GM12878 (cell line): ENCODE results near the gene ARHGEF7. TPM values are rescaled to one million over a fixed set of nuclear protein-coding genes. Genes with fewer than 3 reads are reported as not detected.
"Not testable (repeated sequence)": the region's sequence is repeated elsewhere in the genome, so short reads cannot be mapped to it uniquely, and the experiment has no call there.

Experiments used
- ATAC-seq: fragments of 200-7000 bp; cut with Tn5 transposase; 3 replicates; pipeline ENCODE4 v1.9.1; 2020; ENCODE audit warnings: mild to moderate bottlenecking, moderate library complexity
- BruUV-seq: library from RNA; stranded (reverse); fragments of 400-500 nt; replicated peaks from 2 replicates; lab custom pipeline; 2021; lab: Mats Ljungman, UMichigan
- CTCF ChIA-PET: fragments of 300-600 bp; sonication (Branson Sonifier 250); formaldehyde crosslinking; extraction: SDS; loops from one replicate; lab custom pipeline; 2021; ENCODE audit warnings: inconsistent platforms; lab: Yijun Ruan, JAX
- POLR2A ChIA-PET: fragments of 350-600 bp; formaldehyde crosslinking; extraction: SDS; loops from one replicate; lab custom pipeline; 2021; ENCODE audit warnings: inconsistent platforms; lab: Charles Lee
- RAD21 ChIA-PET: fragments of 300-600 bp; sonication (Branson Sonifier 250); formaldehyde crosslinking; loops from one replicate; lab custom pipeline; 2023; ENCODE audit warnings: antibody characterized with exemption; ENCODE audit not compliant: unreplicated experiment; lab: Charles Lee
- SMC1A ChIA-PET: fragments of 300-600 bp; sonication (Branson Sonifier 250); formaldehyde crosslinking; loops from one replicate; lab custom pipeline; 2023; ENCODE audit not compliant: unreplicated experiment, uncharacterized antibody; lab: Charles Lee
- DNase-seq: peaks from one replicate; pipeline ENCODE4 v3.0.0-alpha.2; 2011; ENCODE audit warnings: low read depth, low spot score
- FAIRE-seq: peaks from 3 replicates; lab custom pipeline; 2011; peaks lifted over from hg19 to GRCh38; lab: Jason Lieb, UNC
- H2AFZ ChIP-seq: 2 replicates; pipeline ENCODE4 v1.6.0; 2011; ENCODE audit warnings: low read depth, low read length, control low read depth; ENCODE audit not compliant: control insufficient read depth
- H3K27ac ChIP-seq: 2 replicates; pipeline ENCODE4 v1.5.1; 2011; ENCODE audit warnings: control low read depth; ENCODE audit not compliant: control insufficient read depth, insufficient read depth
- H3K27me3 ChIP-seq, 2 experiments: replicated peaks in 1 of 2; 2 replicates each; pipeline versions ENCODE4 v1.6.0 to v1.6.1; 2011; ENCODE audit warnings: low read length in 1 of 2; ENCODE audit not compliant: control insufficient read depth in 2 of 2, insufficient read depth in 2 of 2
- H3K36me3 ChIP-seq, 2 experiments: 2 replicates each; pipeline ENCODE4 v1.5.1; 2011; ENCODE audit warnings: low read length in 1 of 2; ENCODE audit not compliant: control insufficient read depth in 2 of 2, insufficient read depth in 2 of 2
- H3K4me1 ChIP-seq: 2 replicates; pipeline ENCODE4 v1.6.1; 2011; ENCODE audit warnings: mild to moderate bottlenecking, low read length, moderate library complexity, mixed read lengths; ENCODE audit not compliant: control insufficient read depth, insufficient read depth
- H3K4me2 ChIP-seq: 2 replicates; pipeline ENCODE4 v1.6.0; 2011; ENCODE audit warnings: control low read depth; ENCODE audit not compliant: control insufficient read depth, insufficient read depth
- H3K4me3 ChIP-seq: fragments of 200-600 bp; sonication (generic); 2 replicates; pipeline ENCODE4 v1.5.1; 2016
- H3K79me2 ChIP-seq: 2 replicates; pipeline ENCODE4 v1.6.0; 2011; ENCODE audit warnings: low read length; ENCODE audit not compliant: control insufficient read depth, insufficient read depth
- H3K9ac ChIP-seq: 2 replicates; pipeline ENCODE4 v1.8.0; 2011; ENCODE audit warnings: low read length, control low read depth, mixed read lengths; ENCODE audit not compliant: control insufficient read depth, insufficient read depth
- H3K9me3 ChIP-seq: replicated peaks from 3 replicates; pipeline ENCODE4 v1.5.1; 2011; ENCODE audit warnings: mild to moderate bottlenecking, low read length; ENCODE audit not compliant: control insufficient read depth, insufficient read depth
- H4K20me1 ChIP-seq: 2 replicates; pipeline ENCODE4 v1.6.0; 2011; ENCODE audit not compliant: control insufficient read depth, insufficient read depth
- EED ChIP-seq: sonication (generic); IDR thresholded peaks from 2 replicates; pipeline ENCODE4 v1.6.1; 2016; ENCODE audit warnings: antibody characterized with exemption, low read depth
- IKZF1 ChIP-seq: fragments of 450-650 bp; conservative IDR thresholded peaks from 2 replicates; pipeline ENCODE4 v1.6.1; 2017; ENCODE audit warnings: antibody characterized with exemption, mild to moderate bottlenecking
- SKIL ChIP-seq: fragments of 450-650 bp; IDR thresholded peaks from 2 replicates; pipeline ENCODE4 v1.6.1; 2017; ENCODE audit warnings: mild to moderate bottlenecking, low read depth, inconsistent platforms; ENCODE audit not compliant: poor library complexity, severe bottlenecking
- WGBS: methylation state at CpG from one replicate; pipeline ENCODE4 v1.1.6; 2016; ENCODE audit warnings: low lambda C conversion rate; ENCODE audit not compliant: insufficient replicate concordance, insufficient coverage; ENCODE audit errors: missing lambda C conversion rate; 5-methylcytosine and 5-hydroxymethylcytosine counted together
- in situ Hi-C: fragments of 300-500 bp; cut with MboI; formaldehyde crosslinking; loops from 9 replicates; pipeline ENCODE4 v1.14.3; 2018; ENCODE audit warnings: mixed read lengths
- intact Hi-C: fragments of 100-400 bp; cut with micrococcal nuclease; formaldehyde crosslinking; loops from one replicate; pipeline ENCODE4 v1.14.2; 2022; ENCODE audit not compliant: unreplicated experiment
- polyA plus RNA-seq, 11 experiments: library from polyadenylated mRNA; depleted of rRNA in 4 of 11; unstranded in 6 of 11; stranded (reverse) in 5 of 11; fragments of >200 nt; fragmentation: Nextera tagmentation in 4 of 11; fragmentation: Illumina TruSeq in 1 of 11; extraction: Ambion mirVana in 4 of 11; extraction: Trizol in 1 of 11; gene quantifications; 1 replicate in 1 of 11; 2 replicates in 10 of 11; pipeline versions ENCODE4 v1.2.1 to v1.2.3, GENCODE V29; 2011 to 2016; ENCODE audit warnings: inconsistent platforms in 2 of 11, missing spikeins in 2 of 11, low read depth in 1 of 11
- total RNA-seq, 4 experiments: library from RNA; depleted of rRNA in 3 of 4; stranded (reverse); fragments of >200 nt in 3 of 4; fragmentation: Illumina TruSeq in 1 of 4; extraction: Trizol in 1 of 4; gene quantifications; 2 replicates each; pipeline versions ENCODE4 v1.2.1 to v1.2.3, GENCODE V29; 2013 to 2021

ARHGEF7 gene
- total and polyA plus RNA-seq, 10 of the 15 experiments (the other 5 are each of a cell fraction or from before 2014, with no cell fraction given): 4.7 to 65.5 (median 36.6) TPM

- H3K4me1 ChIP-seq: peaks cover 40% of the 10 kb centered on the region
- no peak overlapping the region; the same call in 1 of the 2 replicates for H3K27ac ChIP-seq
- BruUV-seq: no TSS peak
- ChIA-PET POLR2A (interaction anchor here (1.0 kb wide), 1 partner anchor 15 kb away, joined by 3 read pairs; no protein-coding TSS in a partner anchor), CTCF (interaction anchor here (1.0 to 4.1 kb wide), 4 partner anchors 10 to 120 kb away, joined by 3 to 20 read pairs (median 4); no protein-coding TSS in a partner anchor), SMC1A (interaction anchor here (0.7 to 10.0 kb wide), 7 partner anchors 8 to 119 kb away, joined by 3 to 99 read pairs (median 7); no protein-coding TSS in a partner anchor), RAD21 (interaction anchor here (2.6 to 6.0 kb wide), 2 partner anchors 15 to 31 kb away, joined by 10 to 36 read pairs; no protein-coding TSS in a partner anchor)
- no peaks in the 10 kb centered on the region; the same call in 1 of the 2 replicates for H4K20me1 ChIP-seq
- H3K27me3 ChIP-seq: no peaks in the 10 kb centered on the region
- H2AFZ ChIP-seq: no peak overlapping the region
- in situ Hi-C loops: no loop called here
- peak overlapping the region; percentile 67 for H3K4me3 ChIP-seq
- ATAC-seq (no peak), FAIRE-seq (no peak), DNase-seq (no peak)
- intact Hi-C loops: loop anchor here (10.0 kb wide), 1 partner anchor 473 kb away; the partner anchor contains the start of gene ING1
- H3K9me3 ChIP-seq: peaks cover 2% of the 10 kb centered on the region; the same call in 2 of the 3 replicates
- peak overlapping the region; percentile 95 for H3K4me2 ChIP-seq
- peaks cover 92% of the 10 kb centered on the region for H3K79me2 ChIP-seq
- H3K36me3 ChIP-seq: peaks cover 0 to 1% of the 10 kb centered on the region in 2 experiments; a peak in 2 of 4 replicates
- 74% methylated on average over 11 of the region's 11 CpGs for WGBS
- TF ChIP-seq EED: peak; percentile 50; the same call in 1 of the 2 replicates
- TF ChIP-seq SKIL: no peak
- peak; percentile 26; the same call in 1 of the 2 replicates for TF ChIP-seq IKZF1
- H3K9ac ChIP-seq: peak overlapping the region; percentile 24; the same call in 1 of the 2 replicates
These were observed 72.9 kb downstream of the ARHGEF7 start for GRCh38 chr13:111187960-111188541.

GRCh38 chr13:111189064-111189505 lies 74.0 kb downstream of the ARHGEF7 start:
- H3K36me3 ChIP-seq, ATAC-seq, DNase-seq, H3K9ac ChIP-seq, H3K9me3 ChIP-seq, H4K20me1 ChIP-seq, H3K4me3 ChIP-seq, H3K27me3 ChIP-seq, H3K4me2 ChIP-seq, POLR2A ChIA-PET, FAIRE-seq, H2AFZ ChIP-seq, in situ Hi-C loops, BruUV-seq, H3K27ac ChIP-seq: not testable (repeated sequence)
- 97% methylated on average over 12 of the region's 12 CpGs for WGBS
- SMC1A ChIA-PET: interaction anchor here (0.7 to 10.0 kb wide), 7 partner anchors 9 to 44 kb away, joined by 3 to 99 read pairs (median 7); no protein-coding TSS in a partner anchor
- H3K4me1 ChIP-seq: peaks cover 36% of the 10 kb centered on the region
- RAD21 ChIA-PET: interaction anchor here (0.8 to 0.9 kb wide), 2 partner anchors 27 to 32 kb away, joined by 3 to 4 read pairs; no protein-coding TSS in a partner anchor
- peaks cover 91% of the 10 kb centered on the region for H3K79me2 ChIP-seq
- intact Hi-C loops: loop anchor here (10.0 kb wide), 1 partner anchor 474 kb away; the partner anchor contains the start of gene ING1
- CTCF ChIA-PET: interaction anchor here (0.9 to 4.1 kb wide), 4 partner anchors 9 to 121 kb away, joined by 3 to 20 read pairs (median 6); no protein-coding TSS in a partner anchor

DNA sequence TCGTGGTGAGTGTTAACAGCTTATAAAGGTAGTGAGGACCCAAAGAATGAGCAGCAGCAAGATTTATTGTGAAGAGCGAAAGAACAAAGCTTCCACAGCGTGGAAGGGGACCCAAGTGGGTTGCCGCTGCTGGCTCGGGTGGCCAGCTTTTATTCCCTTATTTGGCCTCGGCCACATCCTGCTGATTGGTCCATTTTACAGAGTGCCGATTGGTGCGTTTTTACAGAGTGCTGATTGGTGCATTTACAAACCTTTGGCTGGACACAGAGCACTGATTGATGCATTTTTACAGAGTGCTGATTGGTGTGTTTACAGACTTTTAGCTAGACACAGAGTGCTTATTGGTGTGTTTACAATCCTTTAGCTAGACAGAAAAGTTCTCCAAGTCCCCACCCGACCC lies 74.4 kb downstream of the ARHGEF7 start:
- BruUV-seq, H3K27ac ChIP-seq, ATAC-seq, H2AFZ ChIP-seq, FAIRE-seq, H3K9ac ChIP-seq, H3K4me2 ChIP-seq, H3K27me3 ChIP-seq, H3K36me3 ChIP-seq, in situ Hi-C loops, DNase-seq, H3K9me3 ChIP-seq, H4K20me1 ChIP-seq, H3K4me3 ChIP-seq: not testable (repeated sequence)
- SMC1A ChIA-PET: interaction anchor here (2.1 to 10.0 kb wide), 5 partner anchors 9 to 33 kb away, joined by 5 to 99 read pairs (median 7); no protein-coding TSS in a partner anchor
- RAD21 ChIA-PET: interaction anchor here (0.8 to 0.9 kb wide), 3 partner anchors 27 to 32 kb away, joined by 3 to 4 read pairs (median 3); no protein-coding TSS in a partner anchor
- CTCF ChIA-PET: interaction anchor here (0.9 to 4.1 kb wide), 4 partner anchors 9 to 121 kb away, joined by 3 to 20 read pairs (median 6); no protein-coding TSS in a partner anchor
- WGBS: 90% methylated on average over 9 of the region's 9 CpGs
- POLR2A ChIA-PET: interaction anchor here (1.0 kb wide), 1 partner anchor 13 kb away, joined by 3 read pairs; no protein-coding TSS in a partner anchor
- intact Hi-C loops: loop anchor here (10.0 kb wide), 1 partner anchor 475 kb away; the partner anchor contains the start of gene ING1
- peaks cover 32% of the 10 kb centered on the region for H3K4me1 ChIP-seq
- peaks cover 91% of the 10 kb centered on the region for H3K79me2 ChIP-seq
